ENCODE results near the gene TPGS1.

- TF ChIP-seq POLR2AphosphoS5 (IDR thresholded peaks at IDR 0.05), result no peak
- TF ChIP-seq, protein P1, sequence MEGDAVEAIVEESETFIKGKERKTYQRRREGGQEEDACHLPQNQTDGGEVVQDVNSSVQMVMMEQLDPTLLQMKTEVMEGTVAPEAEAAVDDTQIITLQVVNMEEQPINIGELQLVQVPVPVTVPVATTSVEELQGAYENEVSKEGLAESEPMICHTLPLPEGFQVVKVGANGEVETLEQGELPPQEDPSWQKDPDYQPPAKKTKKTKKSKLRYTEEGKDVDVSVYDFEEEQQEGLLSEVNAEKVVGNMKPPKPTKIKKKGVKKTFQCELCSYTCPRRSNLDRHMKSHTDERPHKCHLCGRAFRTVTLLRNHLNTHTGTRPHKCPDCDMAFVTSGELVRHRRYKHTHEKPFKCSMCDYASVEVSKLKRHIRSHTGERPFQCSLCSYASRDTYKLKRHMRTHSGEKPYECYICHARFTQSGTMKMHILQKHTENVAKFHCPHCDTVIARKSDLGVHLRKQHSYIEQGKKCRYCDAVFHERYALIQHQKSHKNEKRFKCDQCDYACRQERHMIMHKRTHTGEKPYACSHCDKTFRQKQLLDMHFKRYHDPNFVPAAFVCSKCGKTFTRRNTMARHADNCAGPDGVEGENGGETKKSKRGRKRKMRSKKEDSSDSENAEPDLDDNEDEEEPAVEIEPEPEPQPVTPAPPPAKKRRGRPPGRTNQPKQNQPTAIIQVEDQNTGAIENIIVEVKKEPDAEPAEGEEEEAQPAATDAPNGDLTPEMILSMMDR (IDR thresholded peaks at IDR 0.05), result peak; percentile 87 to 96
- no peak for TF ChIP-seq POLR2A (IDR thresholded peaks at IDR 0.05)
Observed at GRCh38 chr19:506404-507285, 652 bp upstream of the TPGS1 start.
